ENCODE results near the gene NUFIP2. TPM values are rescaled to one million over a fixed set of nuclear protein-coding genes. Genes with fewer than 3 reads are reported as not detected.

The NUFIP2 gene
- total RNA-seq, 2 experiments from 2014 or later, result 60.1 to 65.3 TPM

Other genes with a start within 250 kb of the NUFIP2 start
- gene MYO18A, start 113.8 kb downstream of the NUFIP2 start, total RNA-seq, result 100 to 1,000 TPM in 1 of 2 experiments, 10 to 100 TPM in 1; 92.6 to 100 TPM
- not detected for gene CRYBA1, start 47.3 kb downstream of the NUFIP2 start, total RNA-seq
- gene TAOK1, start 96.2 kb upstream of the NUFIP2 start, total RNA-seq, result 10 to 100 TPM; 50.0 to 51.0 TPM